ENCODE measurements around the gene HPSE2.

GRCh38 chr10:98619446-98619845 is 616.2 kb downstream of the HPSE2 start:
- TF ChIP-seq CTCF (IDR thresholded peaks at IDR 0.05; ENCODE audit: low read depth, low read length, missing input control), result no peak
- TF ChIP-seq MAX (IDR thresholded peaks at IDR 0.05), result no peak
- TF ChIP-seq ZBTB33 (IDR thresholded peaks at IDR 0.05), result no peak
- TF ChIP-seq GABPA (IDR thresholded peaks at IDR 0.05 in 1 of 2, conservative IDR thresholded peaks at IDR 0.05 in 1 of 2), result no peak
- no peak for TF ChIP-seq FOXA1 (IDR thresholded peaks at IDR 0.05)
- no peak for TF ChIP-seq EGR1 (IDR thresholded peaks at IDR 0.05; ENCODE audit: low read depth in 2 of 2)
- no peak for TF ChIP-seq RXRA (IDR thresholded peaks at IDR 0.05)
- TF ChIP-seq SP1 (IDR thresholded peaks at IDR 0.05), result no peak
- no peak for TF ChIP-seq JUND (IDR thresholded peaks at IDR 0.05)
- no peak for TF ChIP-seq TAF1 (conservative IDR thresholded peaks at IDR 0.05)
- TF ChIP-seq RAD21 (IDR thresholded peaks at IDR 0.05), result no peak
- no peak for TF ChIP-seq ATF3 (IDR thresholded peaks at IDR 0.05)
